Tibial nerve (tissue), 3 donors: ENCODE data around the gene LCLAT1.

ENCODE experiments used
- POLR2A ChIP-seq, 2 donors: fragments of 450-650 bp; IDR thresholded peaks; one replicate each; pipeline ENCODE4 v1.6.1; 2017; ENCODE audit warnings: antibody characterized with exemption in 2 of 2, mild to moderate bottlenecking in 2 of 2, moderate library complexity in 2 of 2
- TF ChIP-seq, protein P1 (sequence below), 5 experiments: fragments of 200-600 bp in 3 of 5; fragments of 450-650 bp in 2 of 5; sonication (generic) in 3 of 5; IDR thresholded peaks; one replicate each; pipeline ENCODE4 v1.5.1; 2016 to 2019; ENCODE audit warnings: antibody characterized with exemption in 5 of 5, mild to moderate bottlenecking in 3 of 5, moderate library complexity in 2 of 5

DNA sequence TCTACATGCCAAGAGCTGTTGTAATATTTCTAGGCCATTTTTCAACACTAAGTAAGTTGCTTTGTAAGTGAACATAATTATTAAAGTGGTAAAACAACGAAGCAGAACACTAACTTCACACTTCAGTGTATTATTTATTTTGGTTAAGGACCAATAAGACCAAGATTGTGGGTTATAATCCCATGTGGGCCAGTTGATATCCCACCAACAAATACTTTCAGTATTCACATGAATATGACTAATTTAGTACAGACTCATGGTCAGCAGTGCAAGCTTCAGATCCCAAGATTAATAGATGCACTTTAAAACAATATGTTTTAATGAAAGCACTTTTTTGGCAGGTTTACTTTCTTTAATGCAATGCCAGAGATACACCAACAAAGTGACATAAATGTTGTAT is 154.3 kb downstream of the LCLAT1 start:
- TF ChIP-seq, protein P1, sequence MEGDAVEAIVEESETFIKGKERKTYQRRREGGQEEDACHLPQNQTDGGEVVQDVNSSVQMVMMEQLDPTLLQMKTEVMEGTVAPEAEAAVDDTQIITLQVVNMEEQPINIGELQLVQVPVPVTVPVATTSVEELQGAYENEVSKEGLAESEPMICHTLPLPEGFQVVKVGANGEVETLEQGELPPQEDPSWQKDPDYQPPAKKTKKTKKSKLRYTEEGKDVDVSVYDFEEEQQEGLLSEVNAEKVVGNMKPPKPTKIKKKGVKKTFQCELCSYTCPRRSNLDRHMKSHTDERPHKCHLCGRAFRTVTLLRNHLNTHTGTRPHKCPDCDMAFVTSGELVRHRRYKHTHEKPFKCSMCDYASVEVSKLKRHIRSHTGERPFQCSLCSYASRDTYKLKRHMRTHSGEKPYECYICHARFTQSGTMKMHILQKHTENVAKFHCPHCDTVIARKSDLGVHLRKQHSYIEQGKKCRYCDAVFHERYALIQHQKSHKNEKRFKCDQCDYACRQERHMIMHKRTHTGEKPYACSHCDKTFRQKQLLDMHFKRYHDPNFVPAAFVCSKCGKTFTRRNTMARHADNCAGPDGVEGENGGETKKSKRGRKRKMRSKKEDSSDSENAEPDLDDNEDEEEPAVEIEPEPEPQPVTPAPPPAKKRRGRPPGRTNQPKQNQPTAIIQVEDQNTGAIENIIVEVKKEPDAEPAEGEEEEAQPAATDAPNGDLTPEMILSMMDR (IDR thresholded peaks at IDR 0.05): no peak
- TF ChIP-seq POLR2A (IDR thresholded peaks at IDR 0.05): no peak
